Esophagus muscularis mucosa (tissue), 4 donors: ENCODE results near the gene KRT71. TPM values are rescaled to one million over a fixed set of nuclear protein-coding genes. Genes with fewer than 3 reads are reported as not detected.
A peak's percentile ranks its signal among the peaks of the same experiment; 100 is the strongest.

Source experiments
- DNase-seq: peaks from one replicate; pipeline ENCODE4 v3.0.0-alpha.2; 2017; ENCODE audit errors: extremely low spot score
- H3K27ac ChIP-seq, 4 donors: fragments of 200-600 bp; sonication (generic); replicated peaks in 1 of 4; 1 replicate in 3 of 4; 2 replicates in 1 of 4; pipeline ENCODE4 v1.5.1; 2016 to 2019; ENCODE audit warnings: mild to moderate bottlenecking in 1 of 4
- H3K27me3 ChIP-seq, 4 donors: fragments of 200-600 bp; sonication (generic); one replicate each; pipeline versions ENCODE4 v1.5.1 to v1.6.0; 2016 to 2019
- H3K36me3 ChIP-seq, 4 donors: fragments of 200-600 bp; sonication (generic); one replicate each; pipeline ENCODE4 v1.5.1; 2016 to 2019
- H3K4me1 ChIP-seq, 4 donors: fragments of 200-600 bp; sonication (generic); one replicate each; pipeline ENCODE4 v1.5.1; 2016 to 2019
- H3K4me3 ChIP-seq, 4 donors: fragments of 200-600 bp; sonication (generic); 1 replicate in 2 of 4; 2 replicates in 2 of 4; pipeline ENCODE4 v1.5.1; 2016 to 2019; ENCODE audit warnings: mild to moderate bottlenecking in 4 of 4, moderate library complexity in 1 of 4
- H3K9me3 ChIP-seq, 4 donors: fragments of 200-600 bp; sonication (generic); 1 replicate in 3 of 4; 2 replicates in 1 of 4; pipeline ENCODE4 v1.5.1; 2016 to 2019
- EP300 ChIP-seq: sonication (generic); formaldehyde crosslinking; IDR thresholded peaks from one replicate; pipeline ENCODE4 v1.6.1; 2017; ENCODE audit warnings: antibody characterized with exemption
- POLR2A ChIP-seq: fragments of 450-650 bp; IDR thresholded peaks from one replicate; pipeline ENCODE4 v1.6.1; 2017; ENCODE audit warnings: antibody characterized with exemption, moderate library complexity, mild to moderate bottlenecking, low read depth
- POLR2AphosphoS5 ChIP-seq, 2 donors: sonication (generic); formaldehyde crosslinking; IDR thresholded peaks; one replicate each; pipeline ENCODE4 v1.6.1; 2017; ENCODE audit warnings: antibody characterized with exemption in 2 of 2
- WGBS: methylation state at CpG from one replicate; pipeline ENCODE4 v1.1.5; 2018; 5-methylcytosine and 5-hydroxymethylcytosine counted together
- intact Hi-C: fragments of 100-400 bp; cut with DNase I; formaldehyde crosslinking; loops from one replicate; pipeline ENCODE4 v1.15.1; 2023
- total RNA-seq, 4 donors: library from RNA; depleted of rRNA; stranded (reverse); fragments of >200 nt; gene quantifications; one replicate each; pipeline versions ENCODE4 v1.1.0 to v1.2.1, GENCODE V29; 2016
- TF ChIP-seq, protein P1 (sequence below), 3 experiments: fragments of 200-600 bp in 2 of 3; fragments of 450-650 bp in 1 of 3; sonication (generic) in 2 of 3; IDR thresholded peaks; one replicate each; pipeline ENCODE4 v1.5.1; 2017 to 2019; ENCODE audit warnings: antibody characterized with exemption in 3 of 3, mild to moderate bottlenecking in 2 of 3, moderate library complexity in 1 of 3

KRT71 gene
- total RNA-seq, 4 donors from 2014 or later = not detected

DNA sequence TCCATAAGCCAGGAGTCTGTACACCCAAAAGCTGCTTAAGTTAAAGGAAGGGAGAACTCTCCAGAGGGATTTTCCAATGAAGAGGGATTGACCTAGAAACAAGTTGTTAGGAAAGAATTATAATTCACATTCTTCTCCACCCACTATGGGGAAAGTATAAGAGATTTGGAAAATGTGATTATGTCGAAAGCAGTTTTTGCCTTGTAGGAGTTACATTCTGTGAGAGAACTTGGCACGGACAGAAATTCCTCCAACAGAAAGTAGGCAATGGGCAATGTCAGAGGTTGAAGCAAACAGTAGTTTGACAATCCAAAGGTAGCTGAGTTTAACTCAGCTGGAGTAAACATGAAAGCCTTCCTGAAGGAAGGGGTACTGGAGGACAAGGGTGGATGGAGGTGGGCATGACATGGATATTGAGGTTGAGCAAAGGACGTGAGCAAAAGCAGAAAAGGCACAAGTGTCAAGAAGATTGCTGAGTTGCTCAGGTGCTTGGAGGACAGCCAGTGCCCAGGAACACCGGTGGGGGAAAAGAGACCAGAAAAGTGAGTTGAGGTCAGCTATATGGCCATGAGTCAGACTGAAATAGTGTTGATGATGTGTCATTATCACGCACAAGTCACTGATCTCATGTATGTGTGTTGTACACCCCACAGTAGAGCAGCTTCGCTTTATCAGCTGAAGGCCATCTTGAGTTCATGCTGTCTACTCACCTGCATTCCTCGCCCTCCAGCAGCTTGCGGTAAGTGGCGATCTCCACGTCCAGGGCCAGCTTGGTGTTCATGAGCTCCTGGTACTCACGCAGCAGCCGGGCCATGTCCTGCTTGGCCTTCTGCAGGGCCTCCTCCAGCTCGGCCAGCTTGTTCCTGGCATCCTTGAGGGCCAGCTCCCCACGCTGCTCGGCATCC is 36.8 kb downstream of the KRT71 start:
- Histone ChIP-seq H3K9me3 (no peaks in the 10 kb centered on the region), H3K4me3 (no peak overlapping the region), H3K27me3 (peaks cover 0 to 8% (median 0%) of the 10 kb centered on the region in 4 donors), H3K27ac (no peak overlapping the region), H3K36me3 (no peaks in the 10 kb centered on the region), H3K4me1 (no peaks in the 10 kb centered on the region)
- DNase-seq = peak; percentile 89
- TF ChIP-seq, protein P1, sequence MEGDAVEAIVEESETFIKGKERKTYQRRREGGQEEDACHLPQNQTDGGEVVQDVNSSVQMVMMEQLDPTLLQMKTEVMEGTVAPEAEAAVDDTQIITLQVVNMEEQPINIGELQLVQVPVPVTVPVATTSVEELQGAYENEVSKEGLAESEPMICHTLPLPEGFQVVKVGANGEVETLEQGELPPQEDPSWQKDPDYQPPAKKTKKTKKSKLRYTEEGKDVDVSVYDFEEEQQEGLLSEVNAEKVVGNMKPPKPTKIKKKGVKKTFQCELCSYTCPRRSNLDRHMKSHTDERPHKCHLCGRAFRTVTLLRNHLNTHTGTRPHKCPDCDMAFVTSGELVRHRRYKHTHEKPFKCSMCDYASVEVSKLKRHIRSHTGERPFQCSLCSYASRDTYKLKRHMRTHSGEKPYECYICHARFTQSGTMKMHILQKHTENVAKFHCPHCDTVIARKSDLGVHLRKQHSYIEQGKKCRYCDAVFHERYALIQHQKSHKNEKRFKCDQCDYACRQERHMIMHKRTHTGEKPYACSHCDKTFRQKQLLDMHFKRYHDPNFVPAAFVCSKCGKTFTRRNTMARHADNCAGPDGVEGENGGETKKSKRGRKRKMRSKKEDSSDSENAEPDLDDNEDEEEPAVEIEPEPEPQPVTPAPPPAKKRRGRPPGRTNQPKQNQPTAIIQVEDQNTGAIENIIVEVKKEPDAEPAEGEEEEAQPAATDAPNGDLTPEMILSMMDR (IDR thresholded peaks at IDR 0.05) = no peak
- TF ChIP-seq EP300 = no peak
- TF ChIP-seq POLR2AphosphoS5 (IDR thresholded peaks at IDR 0.05) = no peak
- TF ChIP-seq POLR2A = no peak
- 83% methylated on average over 15 of the region's 15 CpGs for WGBS
- intact Hi-C loops = no loop called here

DNA sequence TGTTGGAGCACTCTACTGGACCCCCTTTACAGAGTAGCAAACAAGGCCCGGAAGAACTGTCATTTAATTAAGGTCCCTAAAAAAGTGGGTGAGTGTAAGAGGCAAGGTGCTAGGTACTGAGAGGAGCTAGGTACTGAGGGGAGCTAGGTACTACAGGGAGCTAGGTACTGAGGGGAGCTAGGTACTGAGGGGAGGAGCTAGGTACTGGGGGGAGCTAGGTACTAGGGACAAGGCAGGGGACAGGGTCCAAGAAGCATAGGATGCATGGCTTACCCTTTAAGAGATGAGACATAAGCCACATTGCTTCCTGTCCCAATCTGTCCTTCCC is 37.7 kb downstream of the KRT71 start:
- TF ChIP-seq, protein P1 (IDR thresholded peaks at IDR 0.05) = no peak
- WGBS = 92% methylated on average over 1 of the region's 1 CpG
- H3K27ac ChIP-seq = no peak overlapping the region

DNA sequence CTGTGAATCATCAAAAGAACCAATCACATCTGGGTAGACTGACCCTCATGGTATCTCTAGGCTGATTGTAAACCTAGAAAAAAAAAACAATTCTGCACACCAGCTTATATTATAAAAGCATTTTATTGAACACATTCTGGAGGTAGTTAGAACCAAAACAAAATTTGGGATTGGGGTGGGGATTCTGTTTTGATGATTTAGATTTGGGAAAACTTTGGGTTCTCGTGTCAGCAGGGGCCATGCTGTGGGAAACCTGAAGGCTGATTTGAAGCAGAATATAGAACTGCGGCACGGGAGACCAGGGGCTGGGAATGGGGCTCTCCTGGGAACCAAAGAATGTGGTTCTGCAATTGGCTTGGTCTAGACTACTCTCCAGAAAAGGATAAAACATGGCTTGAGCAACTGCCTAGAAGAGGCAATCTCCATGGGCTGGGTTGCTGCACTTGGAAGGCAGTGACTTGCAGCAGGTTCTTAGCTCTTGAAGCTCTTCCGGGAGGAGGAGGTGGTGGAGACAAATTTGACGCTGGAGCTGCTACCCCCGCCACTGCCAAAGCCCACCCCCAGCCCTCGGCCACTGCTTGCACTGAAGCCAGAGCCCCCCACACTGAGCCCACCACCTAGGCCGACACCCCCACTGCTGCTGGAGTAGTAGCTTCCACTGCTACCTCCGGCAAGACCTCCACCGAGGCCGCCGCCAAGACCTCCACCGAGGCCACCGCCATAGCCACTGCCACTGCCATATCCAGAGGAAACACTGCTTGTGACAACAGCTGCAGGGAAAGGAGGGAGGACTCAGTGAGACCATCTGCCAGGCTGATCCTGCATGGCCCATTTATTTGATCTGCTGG is 38.2 kb downstream of the KRT71 start:
- intact Hi-C loops = no loop called here
- TF ChIP-seq EP300 = no peak
- peak; percentile 60 for DNase-seq
- Histone ChIP-seq H3K9me3 (no peaks in the 10 kb centered on the region), H3K4me1 (no peaks in the 10 kb centered on the region), H3K27me3 (peaks cover 0 to 17% (median 0%) of the 10 kb centered on the region in 4 donors), H3K36me3 (no peaks in the 10 kb centered on the region), H3K27ac (no peak overlapping the region), H3K4me3 (no peak overlapping the region)
- 91% methylated on average over 14 of the region's 14 CpGs for WGBS

More for the DNA sequence above, 37.7 kb downstream of the KRT71 start:
- Histone ChIP-seq H3K27me3 (peaks cover 0 to 12% (median 0%) of the 10 kb centered on the region in 4 donors), H3K9me3 (no peaks in the 10 kb centered on the region), H3K4me1 (no peaks in the 10 kb centered on the region), H3K36me3 (no peaks in the 10 kb centered on the region), H3K4me3 (no peak overlapping the region)
- intact Hi-C loops = no loop called here
- DNase-seq = peak; percentile 64

DNA sequence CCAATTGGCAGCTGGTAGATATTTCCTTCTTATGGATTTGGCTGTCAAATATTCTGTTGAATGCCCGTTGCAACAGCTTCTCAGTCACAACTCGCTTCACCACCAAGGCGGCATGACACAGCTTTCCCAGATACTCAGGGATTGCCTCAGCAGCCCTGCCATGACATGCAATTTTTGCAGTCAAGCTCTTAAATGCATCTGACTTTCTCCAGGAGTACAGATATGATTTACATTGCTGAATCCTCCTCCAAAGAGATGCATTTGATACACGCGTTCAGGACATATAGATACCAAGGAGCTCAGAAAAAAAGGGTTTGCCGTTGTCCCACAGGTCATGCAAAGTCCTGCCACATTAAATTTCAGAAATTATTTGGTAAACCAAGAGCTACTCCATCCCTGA is 39.2 kb downstream of the KRT71 start:
- no peak overlapping the region for H3K4me3 ChIP-seq
- peaks cover 0 to 18% (median 0%) of the 10 kb centered on the region in 4 donors for H3K27me3 ChIP-seq
- no peak for DNase-seq
- intact Hi-C loops = no loop called here
- H3K9me3 ChIP-seq = no peaks in the 10 kb centered on the region
- no peaks in the 10 kb centered on the region for H3K36me3 ChIP-seq
- 92% methylated on average over 6 of the region's 6 CpGs for whole genome bisulfite sequencing
- TF ChIP-seq POLR2A (no peak), POLR2AphosphoS5 (IDR thresholded peaks at IDR 0.05) (no peak), EP300 (no peak)
- TF ChIP-seq, protein P1 (IDR thresholded peaks at IDR 0.05) = no peak
- H3K4me1 ChIP-seq = no peaks in the 10 kb centered on the region
- H3K27ac ChIP-seq = no peak overlapping the region

DNA sequence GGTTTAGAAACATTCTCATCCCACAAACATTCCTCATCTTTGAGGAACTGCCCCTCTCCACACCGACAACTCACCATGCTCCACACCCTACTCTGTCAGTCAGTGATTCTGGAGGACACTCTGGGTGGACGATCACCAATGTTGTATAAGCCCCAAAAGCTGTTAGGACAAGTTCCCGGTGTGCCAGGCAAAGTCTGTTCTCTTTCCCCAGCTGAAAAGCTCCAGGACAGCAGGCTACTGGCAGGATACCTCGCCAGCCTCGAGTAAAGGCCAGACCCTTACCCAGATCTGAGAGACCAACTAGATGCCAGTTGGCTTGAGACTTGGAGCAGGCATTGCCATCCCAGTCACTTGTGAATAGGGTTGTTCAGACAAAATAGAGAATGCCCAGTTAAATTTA is 44.7 kb downstream of the KRT71 start:
- peak; percentile 88 for DNase-seq
- Histone ChIP-seq H3K4me1 (no peaks in the 10 kb centered on the region), H3K9me3 (peaks cover 0 to 3% (median 0%) of the 10 kb centered on the region in 4 donors), H3K27ac (no peak overlapping the region), H3K4me3 (no peak overlapping the region), H3K27me3 (peaks cover 0 to 23% (median 0%) of the 10 kb centered on the region in 4 donors), H3K36me3 (no peaks in the 10 kb centered on the region)
- intact Hi-C loops = loop anchor here (5.0 kb wide), 1 partner anchor 136 kb away; no protein-coding TSS in a partner anchor
- TF ChIP-seq POLR2A (no peak), EP300 (no peak), POLR2AphosphoS5 (IDR thresholded peaks at IDR 0.05) (no peak)
- TF ChIP-seq, protein P1 (IDR thresholded peaks at IDR 0.05) = no peak
- 88% methylated on average over 5 of the region's 5 CpGs for WGBS
